SU-DHL-6 (cell line): Measurements from ENCODE around the gene FSTL4.

Source experiments
- H2AFZ ChIP-seq: fragments of 200-600 bp; sonication (generic); 2 replicates; pipeline ENCODE4 v1.6.1; 2014; ENCODE audit warnings: low read depth, mild to moderate bottlenecking, moderate library complexity, mixed read lengths, antibody characterized with exemption, low read length; ENCODE audit not compliant: severe bottlenecking
- H3F3A ChIP-seq: fragments of 200-600 bp; shearing (Covaris generic); 2 replicates; pipeline ENCODE4 v1.6.0; 2016; ENCODE audit warnings: antibody characterized with exemption, mild to moderate bottlenecking; ENCODE audit not compliant: insufficient read depth
- H3K27ac ChIP-seq: fragments of 200-600 bp; sonication (generic); 2 replicates; pipeline ENCODE4 v1.5.1; 2016; ENCODE audit warnings: low read depth, mild to moderate bottlenecking, low read length, moderate library complexity, mixed read lengths
- H3K27me3 ChIP-seq: fragments of 200-600 bp; sonication (generic), shearing (Covaris generic); 2 replicates; pipeline ENCODE4 v1.6.0; 2014; ENCODE audit warnings: mild to moderate bottlenecking, low read length
- H3K36me3 ChIP-seq: fragments of 200-600 bp; sonication (generic); 2 replicates; pipeline ENCODE4 v1.6.1; 2014; ENCODE audit warnings: mild to moderate bottlenecking, low read length, mixed read lengths
- H3K4me2 ChIP-seq: fragments of 300-600, 200-600 bp; shearing (Covaris generic), sonication (generic); 2 replicates; pipeline ENCODE4 v1.6.0; 2014; ENCODE audit warnings: low read length, low read depth, mild to moderate bottlenecking; ENCODE audit not compliant: poor library complexity, severe bottlenecking
- H3K4me3 ChIP-seq: fragments of 200-600 bp; sonication (generic); 2 replicates; pipeline ENCODE4 v1.5.1; 2014; ENCODE audit warnings: antibody characterized with exemption, low read length, mild to moderate bottlenecking, mixed read lengths; ENCODE audit not compliant: insufficient read depth, poor library complexity, severe bottlenecking
- H3K79me2 ChIP-seq: fragments of 200-600 bp; sonication (generic); 2 replicates; pipeline ENCODE4 v1.6.1; 2014; ENCODE audit warnings: mild to moderate bottlenecking, low read length, moderate library complexity; ENCODE audit not compliant: insufficient read depth
- H3K9ac ChIP-seq: fragments of 200-600 bp; sonication (generic); 2 replicates; pipeline ENCODE4 v1.7.0; 2014; ENCODE audit warnings: mild to moderate bottlenecking, low read length
- H3K9me2 ChIP-seq: fragments of 200-600 bp; sonication (generic); replicated peaks from 2 replicates; pipeline ENCODE4 v1.6.1; 2014; ENCODE audit warnings: low read length; ENCODE audit not compliant: insufficient read depth
- H3K9me3 ChIP-seq: fragments of 200-600 bp; sonication (generic); 2 replicates; pipeline ENCODE4 v1.6.1; 2014; ENCODE audit warnings: low read length, mixed read lengths; ENCODE audit not compliant: insufficient read depth
- H4K20me1 ChIP-seq: fragments of 200-600 bp; sonication (generic); 2 replicates; pipeline ENCODE4 v1.6.1; 2014; ENCODE audit warnings: low read depth, mild to moderate bottlenecking, antibody characterized with exemption, low read length, moderate library complexity, mixed read lengths
- CTCF ChIP-seq: fragments of 200-600 bp; sonication (generic); IDR thresholded peaks from one replicate; pipeline ENCODE4 v1.5.1; 2017; ENCODE audit warnings: antibody characterized with exemption, mild to moderate bottlenecking, low read length, moderate library complexity; ENCODE audit not compliant: insufficient read depth, poor library complexity, severe bottlenecking
- EZH2phosphoT487 ChIP-seq: fragments of 200-600 bp; sonication (generic), shearing (Covaris generic); conservative IDR thresholded peaks from 2 replicates; pipeline ENCODE4 v1.6.1; 2018; ENCODE audit warnings: mild to moderate bottlenecking, antibody characterized with exemption, low read length, moderate library complexity, mixed read lengths

The FSTL4 gene

GRCh38 chr5:133602835-133603380, 9.4 kb downstream of the FSTL4 start:
- no peaks in the 10 kb centered on the region for H3F3A ChIP-seq
- H3K9me3 ChIP-seq: no peaks in the 10 kb centered on the region
- no peak overlapping the region for H3K4me3 ChIP-seq
- no peak overlapping the region for H3K27ac ChIP-seq
- TF ChIP-seq EZH2phosphoT487 (no peak), CTCF (no peak)
- no peaks in the 10 kb centered on the region for H3K36me3 ChIP-seq
- no peaks in the 10 kb centered on the region for H3K9me2 ChIP-seq
- no peaks in the 10 kb centered on the region for H3K79me2 ChIP-seq
- H3K9ac ChIP-seq: no peak overlapping the region
- H3K4me2 ChIP-seq: no peak overlapping the region
- H2AFZ ChIP-seq: no peak overlapping the region
- H4K20me1 ChIP-seq: no peaks in the 10 kb centered on the region
- H3K27me3 ChIP-seq: no peaks in the 10 kb centered on the region

DNA sequence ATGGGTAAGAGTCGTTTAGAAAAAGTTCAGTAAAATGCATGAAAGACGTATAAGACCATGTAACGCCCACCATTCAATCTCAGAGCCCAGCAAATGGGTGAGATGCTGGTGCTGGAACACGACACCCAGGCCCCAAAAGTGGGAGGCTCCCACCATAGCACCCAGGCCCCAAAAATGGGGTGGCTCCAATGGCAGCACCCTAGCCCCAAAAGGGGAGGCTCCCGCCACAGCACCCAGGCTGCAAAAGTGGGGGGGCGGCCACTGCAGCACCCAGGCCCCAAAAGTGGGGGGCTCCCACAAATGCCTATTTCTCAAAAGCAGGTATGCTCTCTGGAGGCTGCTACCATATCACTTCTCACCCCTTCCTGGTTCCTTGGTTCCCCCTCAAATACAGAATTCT, 12.7 kb downstream of the FSTL4 start:
- no peaks in the 10 kb centered on the region for H3K36me3 ChIP-seq
- H4K20me1 ChIP-seq: no peaks in the 10 kb centered on the region
- H3F3A ChIP-seq: no peaks in the 10 kb centered on the region
- no peaks in the 10 kb centered on the region for H3K9me2 ChIP-seq
- H3K27ac ChIP-seq: no peak overlapping the region
- H3K79me2 ChIP-seq: no peaks in the 10 kb centered on the region
- no peaks in the 10 kb centered on the region for H3K27me3 ChIP-seq
- no peak overlapping the region for H3K4me2 ChIP-seq
- H2AFZ ChIP-seq: no peak overlapping the region
- H3K9me3 ChIP-seq: no peaks in the 10 kb centered on the region
- TF ChIP-seq CTCF: no peak
- no peak for TF ChIP-seq EZH2phosphoT487
- H3K9ac ChIP-seq: no peak overlapping the region
- no peak overlapping the region for H3K4me3 ChIP-seq

GRCh38 chr5:133599044-133599443, 13.3 kb downstream of the FSTL4 start:
- Histone ChIP-seq H3K9me3 (no peaks in the 10 kb centered on the region), H3K27me3 (no peaks in the 10 kb centered on the region), H3K4me3 (no peak overlapping the region), H3K27ac (no peak overlapping the region), H2AFZ (no peak overlapping the region), H4K20me1 (no peaks in the 10 kb centered on the region), H3K9ac (no peak overlapping the region), H3K36me3 (no peaks in the 10 kb centered on the region), H3K9me2 (no peaks in the 10 kb centered on the region), H3K4me2 (no peak overlapping the region), H3F3A (no peaks in the 10 kb centered on the region), H3K79me2 (no peaks in the 10 kb centered on the region)
- TF ChIP-seq CTCF (no peak), EZH2phosphoT487 (no peak)
